Ishikawa (cell line): ENCODE measurements around the gene BRICD5.
A peak's percentile ranks its signal among the peaks of the same experiment; 100 is the strongest.

Experiments
- CEBPB ChIP-seq: IDR thresholded peaks from 2 replicates; pipeline ENCODE4 v1.6.1; 2012
- CREB1 ChIP-seq: IDR thresholded peaks from 2 replicates; pipeline ENCODE4 v1.6.1; 2012; ENCODE audit warnings: low read depth
- EGR1 ChIP-seq: IDR thresholded peaks from 2 replicates; pipeline ENCODE4 v1.6.1; 2012
- EP300 ChIP-seq: IDR thresholded peaks from 2 replicates; pipeline ENCODE4 v1.6.1; 2012; ENCODE audit warnings: borderline replicate concordance
- FOXM1 ChIP-seq: IDR thresholded peaks from 2 replicates; pipeline ENCODE4 v1.6.1; 2012; ENCODE audit warnings: low read depth, borderline replicate concordance
- MAX ChIP-seq: IDR thresholded peaks from 2 replicates; pipeline ENCODE4 v1.6.1; 2012
- NFIC ChIP-seq: IDR thresholded peaks from 2 replicates; pipeline ENCODE4 v1.6.1; 2012
- RAD21 ChIP-seq: IDR thresholded peaks from 2 replicates; pipeline ENCODE4 v1.6.1; 2012; ENCODE audit warnings: low read depth
- TAF1 ChIP-seq: IDR thresholded peaks from 2 replicates; pipeline ENCODE4 v1.6.1; 2012; ENCODE audit warnings: low read depth, mild to moderate bottlenecking
- TCF12 ChIP-seq: IDR thresholded peaks from 2 replicates; pipeline ENCODE4 v1.6.1; 2012; ENCODE audit warnings: low read depth
- TEAD4 ChIP-seq: IDR thresholded peaks from 2 replicates; pipeline ENCODE4 v1.6.1; 2012
- YY1 ChIP-seq: IDR thresholded peaks from 2 replicates; pipeline ENCODE4 v1.6.1; 2012; ENCODE audit warnings: low read depth
- ZBTB7A ChIP-seq: IDR thresholded peaks from 2 replicates; pipeline ENCODE4 v1.6.1; 2012; ENCODE audit warnings: low read depth
- TF ChIP-seq, protein P1 (sequence below): IDR thresholded peaks from 2 replicates; pipeline ENCODE4 v1.6.1; 2012; ENCODE audit warnings: low read depth, mild to moderate bottlenecking
- TF ChIP-seq, protein P2 (sequence below): IDR thresholded peaks from 2 replicates; pipeline ENCODE4 v1.6.1; 2012

BRICD5 gene

GRCh38 chr16:2196162-2196980, 14.3 kb downstream of the BRICD5 start, which contains the start of gene CASKIN1:
Gene CASKIN1 (minus strand): TSS chr16:2196605. CDS start chr16:2196432, 173 bp downstream.
- TF ChIP-seq, protein P1, sequence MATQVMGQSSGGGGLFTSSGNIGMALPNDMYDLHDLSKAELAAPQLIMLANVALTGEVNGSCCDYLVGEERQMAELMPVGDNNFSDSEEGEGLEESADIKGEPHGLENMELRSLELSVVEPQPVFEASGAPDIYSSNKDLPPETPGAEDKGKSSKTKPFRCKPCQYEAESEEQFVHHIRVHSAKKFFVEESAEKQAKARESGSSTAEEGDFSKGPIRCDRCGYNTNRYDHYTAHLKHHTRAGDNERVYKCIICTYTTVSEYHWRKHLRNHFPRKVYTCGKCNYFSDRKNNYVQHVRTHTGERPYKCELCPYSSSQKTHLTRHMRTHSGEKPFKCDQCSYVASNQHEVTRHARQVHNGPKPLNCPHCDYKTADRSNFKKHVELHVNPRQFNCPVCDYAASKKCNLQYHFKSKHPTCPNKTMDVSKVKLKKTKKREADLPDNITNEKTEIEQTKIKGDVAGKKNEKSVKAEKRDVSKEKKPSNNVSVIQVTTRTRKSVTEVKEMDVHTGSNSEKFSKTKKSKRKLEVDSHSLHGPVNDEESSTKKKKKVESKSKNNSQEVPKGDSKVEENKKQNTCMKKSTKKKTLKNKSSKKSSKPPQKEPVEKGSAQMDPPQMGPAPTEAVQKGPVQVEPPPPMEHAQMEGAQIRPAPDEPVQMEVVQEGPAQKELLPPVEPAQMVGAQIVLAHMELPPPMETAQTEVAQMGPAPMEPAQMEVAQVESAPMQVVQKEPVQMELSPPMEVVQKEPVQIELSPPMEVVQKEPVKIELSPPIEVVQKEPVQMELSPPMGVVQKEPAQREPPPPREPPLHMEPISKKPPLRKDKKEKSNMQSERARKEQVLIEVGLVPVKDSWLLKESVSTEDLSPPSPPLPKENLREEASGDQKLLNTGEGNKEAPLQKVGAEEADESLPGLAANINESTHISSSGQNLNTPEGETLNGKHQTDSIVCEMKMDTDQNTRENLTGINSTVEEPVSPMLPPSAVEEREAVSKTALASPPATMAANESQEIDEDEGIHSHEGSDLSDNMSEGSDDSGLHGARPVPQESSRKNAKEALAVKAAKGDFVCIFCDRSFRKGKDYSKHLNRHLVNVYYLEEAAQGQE, result no peak
- TF ChIP-seq MAX, result 0 out of 2 replicates have a peak, but pooled peaks have one; percentile 29

- no peak for TF ChIP-seq CEBPB
- TF ChIP-seq EGR1, result no peak
- no peak for TF ChIP-seq FOXM1
- TF ChIP-seq, protein P2, sequence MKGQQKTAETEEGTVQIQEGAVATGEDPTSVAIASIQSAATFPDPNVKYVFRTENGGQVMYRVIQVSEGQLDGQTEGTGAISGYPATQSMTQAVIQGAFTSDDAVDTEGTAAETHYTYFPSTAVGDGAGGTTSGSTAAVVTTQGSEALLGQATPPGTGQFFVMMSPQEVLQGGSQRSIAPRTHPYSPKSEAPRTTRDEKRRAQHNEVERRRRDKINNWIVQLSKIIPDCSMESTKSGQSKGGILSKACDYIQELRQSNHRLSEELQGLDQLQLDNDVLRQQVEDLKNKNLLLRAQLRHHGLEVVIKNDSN, result no peak
- no peak for TF ChIP-seq MAX
- TF ChIP-seq, protein P1, result no peak
- TF ChIP-seq RAD21, result no peak
- TF ChIP-seq TAF1, result no peak
- TF ChIP-seq CREB1, result no peak
- TF ChIP-seq NFIC, result no peak
- no peak for TF ChIP-seq TCF12
- no peak for TF ChIP-seq EP300
- no peak for TF ChIP-seq TEAD4
- no peak for TF ChIP-seq ZBTB7A
Observed at GRCh38 chr16:2195322-2196161, 15.1 kb downstream of the BRICD5 start.

DNA sequence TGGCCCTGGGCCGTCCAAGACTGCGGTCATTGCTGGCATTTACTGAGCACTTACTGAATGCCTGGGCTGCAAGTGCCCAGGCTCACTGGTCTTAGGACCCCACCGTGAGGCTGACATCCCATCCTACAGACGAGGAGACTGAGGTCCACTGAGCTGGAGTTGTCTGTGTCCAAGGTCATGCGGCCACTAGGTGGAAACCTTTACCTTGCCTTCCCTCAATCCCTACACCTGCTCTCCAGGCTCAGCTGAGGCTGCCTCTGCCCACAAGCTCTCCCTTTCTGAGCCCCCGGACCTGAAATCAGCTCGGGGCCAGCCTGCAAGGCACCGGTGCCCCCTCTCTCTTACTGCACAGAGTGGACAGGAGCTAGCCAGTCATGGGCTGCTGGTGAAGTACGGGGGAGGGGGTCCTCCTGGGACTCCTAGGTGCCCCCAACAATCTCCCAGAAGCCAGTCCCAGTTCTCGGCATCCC, 15.8 kb downstream of the BRICD5 start:
- TF ChIP-seq YY1 (no peak), RAD21 (peak; percentile 79), MAX (0 out of 2 replicates have a peak, but pooled peaks have one; percentile 9)

DNA sequence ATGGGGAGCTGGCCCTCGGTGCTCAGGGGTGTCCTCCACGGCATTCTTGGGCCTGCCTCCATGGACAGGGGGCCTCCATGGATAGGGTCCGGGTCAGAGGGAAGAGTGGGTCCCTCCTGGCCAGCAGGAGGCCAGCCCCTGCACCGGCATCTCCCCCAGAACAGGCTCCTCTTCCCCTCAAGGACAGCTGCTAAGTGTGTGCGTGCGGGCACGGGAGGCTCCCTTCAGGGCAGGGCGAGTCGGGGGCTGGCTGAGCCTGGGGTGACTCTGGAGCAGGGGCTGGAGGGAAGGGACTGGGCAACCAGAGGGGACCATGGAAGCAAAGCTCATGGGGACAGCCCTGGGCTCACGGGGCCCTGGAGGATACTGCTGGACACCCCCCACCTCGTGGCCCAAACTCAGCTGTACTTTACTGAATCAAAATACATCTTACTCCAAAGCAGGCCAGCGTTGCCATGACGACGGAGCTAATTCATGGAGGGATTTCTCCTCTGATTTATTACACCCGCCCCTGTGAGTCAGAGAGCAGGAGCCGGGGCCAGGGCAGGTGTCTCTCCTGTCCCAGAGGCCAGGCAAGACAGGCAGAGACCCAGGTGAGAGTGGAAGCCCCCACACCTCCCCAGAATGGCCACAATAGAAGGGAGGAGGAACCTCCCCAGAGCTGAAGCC, 16.4 kb downstream of the BRICD5 start:
- TF ChIP-seq CREB1, result no peak
- no peak for TF ChIP-seq TCF12
- no peak for TF ChIP-seq TEAD4
- TF ChIP-seq, protein P2, result no peak
- TF ChIP-seq FOXM1, result no peak
- no peak for TF ChIP-seq EGR1

GRCh38 chr16:2191446-2191706, 19.3 kb downstream of the BRICD5 start:
- no peak for TF ChIP-seq TAF1
- TF ChIP-seq YY1, result no peak
- TF ChIP-seq FOXM1, result no peak
- TF ChIP-seq EGR1, result no peak
- no peak for TF ChIP-seq CREB1
- no peak for TF ChIP-seq TCF12
- TF ChIP-seq NFIC, result no peak
- TF ChIP-seq EP300, result no peak
- no peak for TF ChIP-seq CEBPB
- TF ChIP-seq MAX, result no peak
- TF ChIP-seq, protein P1, result no peak
